SK-N-SH (cell line): ENCODE results near the gene CCL7. TPM values are rescaled to one million over a fixed set of nuclear protein-coding genes. Genes with fewer than 3 reads are reported as not detected.

ENCODE experiments used
- CTCF ChIA-PET: fragments of 300-600, 350-600 bp; formaldehyde crosslinking; extraction: SDS; loops from one replicate; lab custom pipeline; 2021; lab: Yijun Ruan, JAX
- POLR2A ChIA-PET: fragments of 350-600 bp; sonication (Branson Sonifier 250); formaldehyde crosslinking; extraction: SDS; loops from one replicate; lab custom pipeline; 2020; ENCODE audit warnings: antibody characterized with exemption, inconsistent platforms; lab: Yijun Ruan, JAX
- DNase-seq: peaks from one replicate; pipeline ENCODE4 v3.0.0; 2012
- H2AFZ ChIP-seq: fragments of 200-600 bp; sonication (generic); 2 replicates; pipeline ENCODE4 v1.8.1; 2016; ENCODE audit warnings: antibody characterized with exemption, mild to moderate bottlenecking, low read depth
- H3F3A ChIP-seq: fragments of 200-600 bp; sonication (generic); replicated peaks from 2 replicates; pipeline ENCODE3; 2016; ENCODE audit warnings: antibody characterized with exemption, mild to moderate bottlenecking; ENCODE audit not compliant: insufficient read depth
- H3K27ac ChIP-seq, 2 experiments: fragments of 200-500 bp in 1 of 2; fragments of 200-600 bp in 1 of 2; sonication (Bioruptor generic) in 1 of 2; sonication (generic), shearing (Covaris generic) in 1 of 2; 2 replicates each; pipeline versions ENCODE4 v1.5.1 to v1.6.1; 2014 to 2016; ENCODE audit warnings: low read depth in 2 of 2, inconsistent platforms in 1 of 2, low read length in 1 of 2, mild to moderate bottlenecking in 1 of 2, mixed read lengths in 1 of 2
- H3K27me3 ChIP-seq: fragments of 200-600 bp; sonication (generic), shearing (Covaris generic); 2 replicates; pipeline ENCODE4 v1.6.1; 2016; ENCODE audit warnings: mixed run types; ENCODE audit not compliant: insufficient read depth
- H3K36me3 ChIP-seq, 2 experiments: fragments of 200-500 bp in 1 of 2; fragments of 200-600 bp in 1 of 2; sonication (Bioruptor generic) in 1 of 2; sonication (generic) in 1 of 2; replicated peaks in 1 of 2; 2 replicates each; pipeline versions ENCODE3 to v1.5.1; 2014 to 2016; ENCODE audit warnings: low read length in 1 of 2, mild to moderate bottlenecking in 1 of 2; ENCODE audit not compliant: insufficient read depth in 2 of 2, control insufficient read depth in 1 of 2
- H3K4me1 ChIP-seq, 2 experiments: fragments of 200-500 bp in 1 of 2; fragments of 200-600 bp in 1 of 2; sonication (Bioruptor generic) in 1 of 2; sonication (generic), shearing (Covaris generic) in 1 of 2; 2 replicates each; pipeline versions ENCODE4 v1.5.1 to v1.6.1; 2014 to 2016; ENCODE audit warnings: low read depth in 1 of 2, low read length in 1 of 2, mixed run types in 1 of 2; ENCODE audit not compliant: insufficient read depth in 2 of 2, control insufficient read depth in 1 of 2
- H3K4me2 ChIP-seq: fragments of 200-600 bp; sonication (generic), shearing (Covaris generic); 2 replicates; pipeline ENCODE4 v1.6.1; 2017; ENCODE audit warnings: mixed run types
- H3K4me3 ChIP-seq, 2 experiments: fragments of 200-500 bp in 1 of 2; fragments of 200-600 bp in 1 of 2; sonication (Bioruptor generic) in 1 of 2; sonication (generic), shearing (Covaris generic) in 1 of 2; 2 replicates each; pipeline versions ENCODE4 v1.5.1 to v1.8.1; 2014 to 2016; ENCODE audit warnings: low read depth in 2 of 2, inconsistent platforms in 1 of 2, low read length in 1 of 2, mild to moderate bottlenecking in 1 of 2, mixed read lengths in 1 of 2, moderate library complexity in 1 of 2
- H3K79me2 ChIP-seq: fragments of 200-600 bp; sonication (generic); 2 replicates; pipeline ENCODE4 v1.8.1; 2017; ENCODE audit warnings: mild to moderate bottlenecking; ENCODE audit not compliant: insufficient read depth
- H3K9ac ChIP-seq: fragments of 200-600 bp; sonication (generic); 2 replicates; pipeline ENCODE4 v1.6.1; 2017; ENCODE audit warnings: mixed run types
- H3K9me2 ChIP-seq: fragments of 200-600 bp; sonication (generic); 2 replicates; pipeline ENCODE4 v1.6.1; 2017; ENCODE audit warnings: mixed run types
- H3K9me3 ChIP-seq: fragments of 200-600 bp; sonication (generic); 2 replicates; pipeline ENCODE4 v1.6.1; 2017; ENCODE audit warnings: mixed run types, mild to moderate bottlenecking, moderate library complexity
- H4K20me1 ChIP-seq: fragments of 200-600 bp; sonication (generic); 2 replicates; pipeline ENCODE4 v1.6.1; 2017; ENCODE audit warnings: mild to moderate bottlenecking, mixed run types; ENCODE audit not compliant: insufficient read depth
- CHD2 ChIP-seq: fragments of 150-350 bp; IDR thresholded peaks from 2 replicates; pipeline ENCODE4 v1.6.1; 2018; ENCODE audit warnings: low read length; ENCODE audit not compliant: partially characterized antibody
- ELF1 ChIP-seq: IDR thresholded peaks from 2 replicates; pipeline ENCODE4 v1.4.0; 2012
- EZH2phosphoT487 ChIP-seq: fragments of 200-600 bp; sonication (generic); IDR thresholded peaks from 2 replicates; pipeline ENCODE4 v1.6.1; 2017; ENCODE audit warnings: low read depth, mixed run types, mild to moderate bottlenecking, antibody characterized with exemption, moderate library complexity, borderline replicate concordance
- FOXJ3 ChIP-seq: sonication (generic); formaldehyde crosslinking; IDR thresholded peaks from 2 replicates; pipeline ENCODE4 v1.5.1; 2020; ENCODE audit warnings: mild to moderate bottlenecking, missing genetic modification reagents
- GABPA ChIP-seq: IDR thresholded peaks from 2 replicates; pipeline ENCODE4 v1.4.0; 2012; ENCODE audit warnings: low read depth, mild to moderate bottlenecking
- JUND ChIP-seq: IDR thresholded peaks from 2 replicates; pipeline ENCODE4 v1.4.0; 2012
- MEF2A ChIP-seq: IDR thresholded peaks from 2 replicates; pipeline ENCODE4 v1.4.0; 2012; ENCODE audit warnings: low read depth, borderline replicate concordance
- MXI1 ChIP-seq: IDR thresholded peaks from 2 replicates; pipeline ENCODE4 v1.6.1; 2012; ENCODE audit warnings: mild to moderate bottlenecking, low read depth, low read length, improper control_type of control experiment
- POLR2AphosphoS5 ChIP-seq: IDR thresholded peaks from 2 replicates; pipeline ENCODE4 v1.6.1; 2012; ENCODE audit warnings: low read depth, low read length
- REST ChIP-seq: IDR thresholded peaks from 2 replicates; pipeline ENCODE4 v1.6.1; 2012; ENCODE audit warnings: mild to moderate bottlenecking, low read depth, low read length, moderate library complexity
- RXRA ChIP-seq: IDR thresholded peaks from 2 replicates; pipeline ENCODE4 v1.4.0; 2012; ENCODE audit warnings: low read depth, mild to moderate bottlenecking, borderline replicate concordance
- YY1 ChIP-seq: IDR thresholded peaks from 2 replicates; pipeline ENCODE4 v1.4.0; 2012; ENCODE audit warnings: low read depth, mild to moderate bottlenecking
- WGBS: methylation state at CpG from one replicate; pipeline ENCODE4 v1.1.6; 2017; ENCODE audit warnings: low lambda C conversion rate; 5-methylcytosine and 5-hydroxymethylcytosine counted together
- polyA plus RNA-seq, 3 experiments: library from polyadenylated mRNA; depleted of rRNA; stranded (reverse); fragments of >200 nt; gene quantifications; 2 replicates each; pipeline ENCODE4 v1.2.3, GENCODE V29; 2012
- TF ChIP-seq, protein P1 (sequence below): fragments of 200-600 bp; sonication (generic); IDR thresholded peaks from 2 replicates; pipeline ENCODE4 v1.6.1; 2017; ENCODE audit warnings: antibody characterized with exemption, mild to moderate bottlenecking, moderate library complexity

Gene CCL7
- polyA plus RNA-seq, 1 of the 3 experiments (the other 2 are of a cell fraction), result 0.72 TPM

- no peaks in the 10 kb centered on the region for H3F3A ChIP-seq
- TF ChIP-seq, protein P1, sequence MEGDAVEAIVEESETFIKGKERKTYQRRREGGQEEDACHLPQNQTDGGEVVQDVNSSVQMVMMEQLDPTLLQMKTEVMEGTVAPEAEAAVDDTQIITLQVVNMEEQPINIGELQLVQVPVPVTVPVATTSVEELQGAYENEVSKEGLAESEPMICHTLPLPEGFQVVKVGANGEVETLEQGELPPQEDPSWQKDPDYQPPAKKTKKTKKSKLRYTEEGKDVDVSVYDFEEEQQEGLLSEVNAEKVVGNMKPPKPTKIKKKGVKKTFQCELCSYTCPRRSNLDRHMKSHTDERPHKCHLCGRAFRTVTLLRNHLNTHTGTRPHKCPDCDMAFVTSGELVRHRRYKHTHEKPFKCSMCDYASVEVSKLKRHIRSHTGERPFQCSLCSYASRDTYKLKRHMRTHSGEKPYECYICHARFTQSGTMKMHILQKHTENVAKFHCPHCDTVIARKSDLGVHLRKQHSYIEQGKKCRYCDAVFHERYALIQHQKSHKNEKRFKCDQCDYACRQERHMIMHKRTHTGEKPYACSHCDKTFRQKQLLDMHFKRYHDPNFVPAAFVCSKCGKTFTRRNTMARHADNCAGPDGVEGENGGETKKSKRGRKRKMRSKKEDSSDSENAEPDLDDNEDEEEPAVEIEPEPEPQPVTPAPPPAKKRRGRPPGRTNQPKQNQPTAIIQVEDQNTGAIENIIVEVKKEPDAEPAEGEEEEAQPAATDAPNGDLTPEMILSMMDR, result peak; percentile 12; the same call in 1 of the 2 replicates
- TF ChIP-seq GABPA, result no peak
- H3K36me3 ChIP-seq, result no peaks in the 10 kb centered on the region
- no peak overlapping the region for H3K4me3 ChIP-seq
- H3K4me2 ChIP-seq, result no peak overlapping the region
- H3K4me1 ChIP-seq, result no peaks in the 10 kb centered on the region
- ChIA-PET POLR2A (no interaction called here), CTCF (interaction anchor here (0.6 to 1.6 kb wide), 2 partner anchors 43 to 169 kb away, joined by 3 to 8 read pairs; no protein-coding TSS in a partner anchor)
- no peak overlapping the region for H2AFZ ChIP-seq
- no peak overlapping the region for H3K27ac ChIP-seq
- WGBS, result 7% methylated on average over 3 of the region's 3 CpGs
- H3K79me2 ChIP-seq, result no peaks in the 10 kb centered on the region
- no peaks in the 10 kb centered on the region for H4K20me1 ChIP-seq
- H3K27me3 ChIP-seq, result no peaks in the 10 kb centered on the region
- H3K9ac ChIP-seq, result no peak overlapping the region
- H3K9me3 ChIP-seq, result no peaks in the 10 kb centered on the region
- H3K9me2 ChIP-seq, result no peaks in the 10 kb centered on the region
- DNase-seq, result no peak
Measured at GRCh38 chr17:34318474-34318873, 48.5 kb downstream of the CCL7 start.

GRCh38 chr17:34319039-34319483 is 49.0 kb downstream of the CCL7 start, which contains the start of gene CCL8:
Gene CCL8 (plus strand): TSS chr17:34319435. CDS start chr17:34319502, 67 bp downstream.
- H3K27ac ChIP-seq, result no peak within 1 kb of the TSS
- no peak for TF ChIP-seq MXI1
- no peak for TF ChIP-seq RXRA
- no peak for TF ChIP-seq GABPA
- no peak for TF ChIP-seq EZH2phosphoT487
- TF ChIP-seq MEF2A, result no peak
- TF ChIP-seq POLR2AphosphoS5, result no peak
- TF ChIP-seq ELF1, result no peak
- no peak for TF ChIP-seq REST
- TF ChIP-seq JUND, result no peak
- no peak for TF ChIP-seq CHD2
- no peak for TF ChIP-seq YY1
- TF ChIP-seq FOXJ3 (CRISPR knock-in tag), result no peak
- no peaks in the 10 kb centered on the region for H3K36me3 ChIP-seq
- CTCF ChIA-PET, result interaction anchor here (1.0 to 1.6 kb wide), 2 partner anchors 19 to 42 kb away, joined by 3 to 8 read pairs; no protein-coding TSS in a partner anchor
- H3K79me2 ChIP-seq, result no peaks in the 10 kb centered on the region
- no peaks in the 10 kb centered on the region for H3K9me2 ChIP-seq
- H3K4me3 ChIP-seq, result no peak within 1 kb of the TSS
- 22% methylated on average over 2 of the region's 2 CpGs for WGBS
- POLR2A ChIA-PET, result no interaction called here
- no peak within 1 kb of the TSS for H3K4me2 ChIP-seq
- no peaks in the 10 kb centered on the region for H3K27me3 ChIP-seq
- no peaks in the 10 kb centered on the region for H3K9me3 ChIP-seq
- DNase-seq, result no peak
- H4K20me1 ChIP-seq, result no peaks in the 10 kb centered on the region
- no peak within 1 kb of the TSS for H3K9ac ChIP-seq
- no peaks in the 10 kb centered on the region for H3K4me1 ChIP-seq
- no peak within 1 kb of the TSS for H2AFZ ChIP-seq
- H3F3A ChIP-seq, result no peaks in the 10 kb centered on the region

Other genes with a start within 250 kb of the CCL7 start
- gene CCL2, start 14.9 kb upstream of the CCL7 start, polyA plus RNA-seq (2012; rRNA removed), result 210 and 296 TPM in 2 replicates
- gene CCL11, start 15.5 kb downstream of the CCL7 start, polyA plus RNA-seq (2012; rRNA removed), result not detected in 2 replicates
- not detected in 2 replicates for gene CCL8, start 49.2 kb downstream of the CCL7 start, polyA plus RNA-seq (2012; rRNA removed)
- gene CCL13, start 86.3 kb downstream of the CCL7 start, polyA plus RNA-seq (2012; rRNA removed), result not detected in 2 replicates
- not detected in 2 replicates for gene CCL1, start 93.0 kb downstream of the CCL7 start, polyA plus RNA-seq (2012; rRNA removed)